DMS 273 (cell line): ENCODE results near the gene LRCH3.

Experiments used
- DNase-seq: peaks from one replicate; lab custom pipeline; 2025; ENCODE audit not compliant: unreplicated experiment; lab: John Stamatoyannopoulos, UW

The LRCH3 gene

DNA sequence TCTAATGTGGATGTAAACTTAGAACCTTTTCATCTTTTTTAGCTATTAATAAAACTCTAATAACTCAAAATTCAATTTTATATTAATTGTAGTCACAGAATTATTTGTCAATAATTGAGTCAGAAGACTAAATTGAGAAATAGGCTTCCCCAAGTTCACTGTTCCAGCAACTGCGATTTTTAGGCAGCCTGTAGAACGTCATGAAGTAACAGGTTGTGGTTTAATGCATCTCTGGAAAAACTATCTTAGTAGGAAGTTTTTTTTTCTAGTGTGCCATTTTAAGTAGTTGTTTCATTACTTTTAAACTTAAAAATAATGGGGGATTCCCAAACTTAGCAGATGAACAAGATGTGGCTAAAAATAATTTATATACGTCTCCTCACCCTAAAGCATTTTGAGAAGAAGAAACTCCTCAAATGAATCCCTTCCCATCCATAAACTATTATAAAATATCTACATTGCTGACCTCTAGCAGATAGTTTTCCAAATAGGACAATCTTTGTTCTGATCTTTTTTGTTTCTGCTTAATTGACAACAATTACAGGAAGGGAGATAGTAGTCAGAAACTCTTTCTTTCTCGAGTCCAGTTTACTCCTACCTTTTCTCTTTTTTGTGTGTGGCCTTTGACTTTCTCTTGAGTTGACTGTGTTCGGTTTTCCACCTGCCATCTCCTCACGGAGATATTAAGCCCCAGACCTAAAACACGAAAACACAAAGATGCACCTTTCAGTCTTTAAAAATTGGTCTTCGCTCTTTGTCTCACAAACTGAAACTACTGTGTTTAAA, 43.1 kb downstream of the LRCH3 start:
- no peak for DNase-seq

GRCh38 chr3:197835509-197835908, 44.5 kb downstream of the LRCH3 start:
- DNase-seq: no peak

- no peak for DNase-seq
Measured at GRCh38 chr3:197836244-197836643, 45.2 kb downstream of the LRCH3 start.

DNA sequence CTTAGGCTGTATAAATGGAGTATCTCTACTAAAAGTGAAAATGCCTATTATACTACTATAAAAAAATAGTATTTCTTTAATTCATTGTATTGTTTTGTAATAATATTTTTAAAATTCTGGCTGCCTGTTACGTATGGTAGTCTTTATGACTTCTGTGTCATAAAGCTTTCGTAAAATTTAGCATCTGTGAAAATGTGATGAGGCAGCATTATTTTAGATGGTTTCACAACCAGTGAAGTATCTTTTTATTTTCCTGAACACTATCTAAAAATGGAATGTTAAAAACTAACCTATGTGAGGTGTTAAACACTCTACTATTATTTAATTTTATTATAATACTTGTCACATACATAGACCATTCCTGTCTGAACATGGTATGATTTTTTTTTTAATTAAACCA, 46.2 kb downstream of the LRCH3 start:
- DNase-seq: no peak

DNA sequence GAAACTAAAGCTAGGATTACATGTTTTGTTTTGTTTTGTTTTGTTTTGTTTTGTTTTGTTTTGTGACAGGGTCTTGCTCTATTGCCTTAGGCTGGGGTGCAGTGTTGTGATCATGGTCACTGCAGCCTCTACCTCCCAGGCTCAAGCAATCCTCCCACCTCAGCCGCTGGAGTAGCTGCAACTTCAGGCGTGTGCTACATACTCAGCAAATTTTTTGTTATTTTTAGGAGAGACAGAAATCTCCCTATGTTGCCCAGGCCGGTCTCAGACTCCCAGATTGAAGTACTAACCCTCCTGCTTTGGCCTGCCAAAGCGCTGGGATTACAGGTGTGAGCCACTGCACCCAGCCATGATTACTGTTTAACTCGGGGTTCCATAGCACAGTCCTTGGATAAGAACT, 50.7 kb downstream of the LRCH3 start:
- no peak for DNase-seq

DNA sequence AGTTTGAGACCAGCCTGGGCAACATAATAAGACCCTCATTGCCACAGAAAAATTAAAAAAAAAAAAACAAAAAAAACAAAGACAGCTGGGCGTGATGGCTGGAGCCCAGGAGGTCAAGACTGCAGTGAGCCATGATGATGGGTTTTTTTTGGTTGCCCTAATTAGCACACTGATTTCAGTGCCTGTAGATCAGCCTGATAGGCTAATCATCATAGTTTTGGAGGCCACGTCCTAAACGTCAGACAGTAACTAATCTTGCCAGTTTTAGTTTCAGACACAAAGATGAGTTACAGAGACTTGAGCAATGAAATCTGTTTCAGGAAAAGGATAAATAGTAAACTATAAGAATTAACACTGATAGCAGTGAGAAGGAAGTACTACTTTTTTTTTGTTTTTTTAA, 55.4 kb downstream of the LRCH3 start:
- peak; percentile 39 for DNase-seq

DNA sequence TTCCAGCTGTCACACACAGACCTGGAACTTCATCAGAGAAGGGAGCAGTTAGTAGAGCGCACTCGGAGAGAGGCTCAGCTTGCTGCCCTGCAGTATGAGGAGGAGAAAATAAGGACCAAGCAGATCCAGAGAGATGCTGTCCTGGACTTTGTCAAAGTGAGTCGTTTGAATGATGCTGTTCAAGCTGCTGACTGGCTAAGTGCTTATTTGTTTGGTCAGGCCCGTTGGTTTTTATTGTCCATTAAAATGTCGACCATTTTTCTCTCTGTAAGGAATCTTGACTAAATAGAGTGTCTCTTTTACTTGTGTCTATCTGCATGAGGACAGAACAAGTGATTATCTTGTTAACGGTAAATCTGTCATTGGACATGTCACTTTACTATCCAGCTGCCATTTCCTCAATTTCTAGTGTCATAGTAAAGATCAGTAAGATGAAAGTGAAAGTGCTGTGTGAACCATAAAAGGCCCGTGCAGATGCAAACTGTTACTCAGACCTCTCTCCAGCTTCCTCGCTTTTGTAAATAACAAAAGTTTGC, 56.9 kb downstream of the LRCH3 start:
- DNase-seq: no peak

- DNase-seq: no peak
Measured at GRCh38 chr3:197854596-197855343, 63.7 kb downstream of the LRCH3 start.

- DNase-seq: no peak
Measured at GRCh38 chr3:197855571-197855970, 64.5 kb downstream of the LRCH3 start.

GRCh38 chr3:197856199-197856816, 65.3 kb downstream of the LRCH3 start:
- no peak for DNase-seq

DNA sequence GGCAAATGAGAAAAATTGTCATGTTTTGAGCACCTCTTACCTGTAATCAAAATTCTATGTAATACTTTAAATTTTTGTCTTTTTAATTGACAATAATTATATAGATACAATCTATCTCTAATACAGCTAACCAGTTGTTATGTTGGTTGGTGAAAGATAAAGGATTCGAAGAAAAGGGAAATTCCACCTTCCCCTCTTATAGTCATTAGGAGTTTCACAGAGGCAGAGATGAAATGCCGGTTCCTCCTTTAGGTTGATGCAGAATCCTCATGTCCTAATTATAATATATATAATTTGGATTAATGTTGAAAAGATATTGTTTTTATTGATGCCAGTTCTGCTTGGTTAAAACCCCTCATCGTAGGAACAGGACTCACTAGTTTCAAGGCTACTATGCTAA, 67.1 kb downstream of the LRCH3 start:
- no peak for DNase-seq

DNA sequence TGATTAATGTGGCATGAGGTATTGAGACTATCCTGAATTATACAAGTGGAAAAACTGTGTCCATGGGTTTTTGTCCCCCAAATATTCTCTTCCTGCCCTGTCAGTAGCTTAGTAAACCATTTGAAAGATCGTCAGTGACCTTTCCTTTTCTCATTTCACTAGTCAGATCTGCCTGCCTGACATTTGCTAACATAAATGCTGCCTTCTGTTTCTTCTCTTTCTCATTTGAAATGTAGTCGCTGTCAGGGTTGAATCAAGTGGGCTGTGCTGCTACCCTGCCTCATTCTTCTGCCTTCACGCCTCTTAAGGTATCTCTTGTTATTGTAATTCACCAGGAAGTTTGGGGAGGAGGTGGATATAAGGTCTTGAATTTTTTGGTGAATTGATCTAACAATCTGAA, 67.5 kb downstream of the LRCH3 start:
- DNase-seq: no peak

- no peak for DNase-seq
Measured at GRCh38 chr3:197866035-197866434, 75.0 kb downstream of the LRCH3 start.

GRCh38 chr3:197873329-197873728, 82.3 kb downstream of the LRCH3 start:
- no peak for DNase-seq

GRCh38 chr3:197874064-197874463, 83.0 kb downstream of the LRCH3 start:
- no peak for DNase-seq

DNA sequence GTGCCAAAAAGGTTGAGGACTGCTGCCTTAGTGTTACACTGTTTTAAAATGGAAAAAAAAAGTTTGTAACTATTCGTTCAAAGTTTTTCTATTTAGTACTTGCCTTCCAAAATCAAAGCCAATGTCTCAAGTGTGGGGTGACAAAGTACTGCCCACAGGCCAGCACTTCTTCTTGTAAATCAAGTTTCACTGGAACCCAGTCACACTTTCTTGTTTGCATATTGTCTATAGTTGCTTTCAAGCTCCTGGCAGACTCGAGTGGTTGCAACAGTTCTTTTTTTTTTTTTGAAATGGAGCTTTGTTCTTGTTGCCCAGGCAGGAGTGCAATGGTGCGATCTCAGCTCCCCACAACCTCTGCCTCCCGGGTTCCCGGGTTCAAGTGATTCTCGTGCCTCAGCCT, 83.6 kb downstream of the LRCH3 start:
- no peak for DNase-seq

GRCh38 chr3:197877902-197878301, 86.8 kb downstream of the LRCH3 start:
- no peak for DNase-seq

GRCh38 chr3:197878427-197878826, 87.4 kb downstream of the LRCH3 start:
- no peak for DNase-seq

- DNase-seq: peak; percentile 19
Measured at GRCh38 chr3:197880491-197881269, 89.6 kb downstream of the LRCH3 start.

DNA sequence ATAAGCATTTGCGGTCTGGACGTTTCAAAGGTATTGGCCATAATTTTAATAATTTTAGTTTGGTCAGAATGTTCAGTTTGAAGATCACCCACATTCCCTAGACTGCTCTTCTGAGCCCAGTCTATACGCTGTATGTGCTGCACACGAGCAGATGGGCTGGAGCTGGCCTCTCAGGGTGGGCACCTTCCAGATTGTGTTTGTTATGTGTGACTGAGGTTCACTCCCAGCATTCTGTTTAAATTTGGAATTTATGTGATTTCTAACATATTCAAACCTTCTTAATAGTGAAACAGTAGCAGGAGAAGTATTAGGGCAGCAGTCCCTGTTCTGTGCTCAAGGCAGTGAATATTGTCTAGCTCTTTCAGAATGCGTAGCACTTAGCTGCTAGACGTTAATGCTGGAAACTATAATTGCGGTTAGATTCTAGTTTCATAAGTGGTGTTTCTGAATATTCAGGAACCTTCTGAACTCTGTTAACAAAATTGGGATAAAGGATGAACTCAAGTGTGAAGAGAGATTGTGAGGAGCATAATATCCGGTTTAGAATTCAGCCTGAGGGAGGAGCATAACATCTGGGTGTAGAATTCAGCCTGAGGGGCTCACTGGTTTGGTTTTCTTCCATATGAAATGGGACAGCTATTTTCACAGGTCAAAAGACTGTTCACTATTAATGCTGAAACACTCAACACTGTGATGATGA, 90.4 kb downstream of the LRCH3 start:
- DNase-seq: no peak

DNA sequence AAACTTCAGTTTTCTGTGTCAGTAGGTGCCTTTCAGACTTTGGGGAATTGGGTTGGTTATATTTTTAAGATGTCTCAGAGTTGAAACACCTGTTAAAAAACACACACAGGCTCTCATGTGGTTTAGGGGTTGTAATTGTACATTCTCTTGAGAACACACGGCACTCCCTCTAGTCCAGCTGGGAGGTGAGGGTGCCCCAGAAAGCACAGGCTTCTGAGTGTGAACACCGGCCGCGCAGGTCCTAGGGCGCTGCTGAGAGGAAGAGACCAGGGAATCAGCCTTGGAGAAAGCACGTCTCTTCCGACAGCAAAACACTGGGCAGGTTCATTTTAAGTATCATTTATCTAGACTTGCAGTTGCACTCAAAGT, 90.9 kb downstream of the LRCH3 start:
- DNase-seq: no peak
